ENCODE results near the gene TBCD.

TBCD gene

GRCh38 chr17:82936768-82937171, 184.9 kb downstream of the TBCD start:
- Histone ChIP-seq H3K4me2 (ENCODE audit: low read depth, low read length, poor library complexity, severe bottlenecking) (no peak overlapping the region), H3K79me2 (ENCODE audit: insufficient read depth, low read length) (no peaks in the 10 kb centered on the region), H3K9me2 (replicated peaks; ENCODE audit: insufficient read depth, low read length) (no peaks in the 10 kb centered on the region), H3K9ac (ENCODE audit: low read length) (no peak overlapping the region), H3K36me3 (ENCODE audit: low read length) (no peaks in the 10 kb centered on the region; the same call in 1 of the 2 replicates), H2AFZ (ENCODE audit: low read depth, low read length, severe bottlenecking) (no peak overlapping the region), H3F3A (ENCODE audit: insufficient read depth) (no peaks in the 10 kb centered on the region), H3K27ac (ENCODE audit: low read depth, low read length) (no peak overlapping the region), H3K9me3 (ENCODE audit: insufficient read depth, low read length) (no peaks in the 10 kb centered on the region), H3K27me3 (ENCODE audit: low read length) (no peaks in the 10 kb centered on the region), H4K20me1 (ENCODE audit: low read depth, low read length) (no peaks in the 10 kb centered on the region), H3K4me3 (ENCODE audit: insufficient read depth, low read length, poor library complexity, severe bottlenecking) (no peak overlapping the region)
- no peak for TF ChIP-seq CTCF (IDR thresholded peaks at IDR 0.05; ENCODE audit: insufficient read depth, low read length, poor library complexity, severe bottlenecking)
- TF ChIP-seq EZH2phosphoT487 (conservative IDR thresholded peaks at IDR 0.05; ENCODE audit: low read length) = no peak

GRCh38 chr17:82937411-82938371, 185.8 kb downstream of the TBCD start:
- H4K20me1 ChIP-seq (ENCODE audit: low read depth, low read length) = no peaks in the 10 kb centered on the region
- no peaks in the 10 kb centered on the region; the same call in 1 of the 2 replicates for H3K36me3 ChIP-seq (ENCODE audit: low read length)
- H3K27ac ChIP-seq (ENCODE audit: low read depth, low read length) = no peak overlapping the region
- H3K9me3 ChIP-seq (ENCODE audit: insufficient read depth, low read length) = no peaks in the 10 kb centered on the region
- H3K9ac ChIP-seq (ENCODE audit: low read length) = no peak overlapping the region
- no peak overlapping the region for H2AFZ ChIP-seq (ENCODE audit: low read depth, low read length, severe bottlenecking)
- no peaks in the 10 kb centered on the region for H3K27me3 ChIP-seq (ENCODE audit: low read length)
- no peak for TF ChIP-seq CTCF (IDR thresholded peaks at IDR 0.05; ENCODE audit: insufficient read depth, low read length, poor library complexity, severe bottlenecking)
- TF ChIP-seq EZH2phosphoT487 (conservative IDR thresholded peaks at IDR 0.05; ENCODE audit: low read length) = no peak
- no peak overlapping the region for H3K4me3 ChIP-seq (ENCODE audit: insufficient read depth, low read length, poor library complexity, severe bottlenecking)
- H3K79me2 ChIP-seq (ENCODE audit: insufficient read depth, low read length) = no peaks in the 10 kb centered on the region
- no peak overlapping the region for H3K4me2 ChIP-seq (ENCODE audit: low read depth, low read length, poor library complexity, severe bottlenecking)
- H3K9me2 ChIP-seq (replicated peaks; ENCODE audit: insufficient read depth, low read length) = no peaks in the 10 kb centered on the region
- no peaks in the 10 kb centered on the region for H3F3A ChIP-seq (ENCODE audit: insufficient read depth)

- Histone ChIP-seq H3K9me3 (ENCODE audit: insufficient read depth, low read length) (no peaks in the 10 kb centered on the region), H3K79me2 (ENCODE audit: insufficient read depth, low read length) (no peaks in the 10 kb centered on the region), H3K4me2 (ENCODE audit: low read depth, low read length, poor library complexity, severe bottlenecking) (no peak overlapping the region), H2AFZ (ENCODE audit: low read depth, low read length, severe bottlenecking) (no peak overlapping the region), H3F3A (ENCODE audit: insufficient read depth) (no peaks in the 10 kb centered on the region), H4K20me1 (ENCODE audit: low read depth, low read length) (no peaks in the 10 kb centered on the region), H3K9me2 (replicated peaks; ENCODE audit: insufficient read depth, low read length) (no peaks in the 10 kb centered on the region), H3K4me3 (ENCODE audit: insufficient read depth, low read length, poor library complexity, severe bottlenecking) (no peak overlapping the region), H3K9ac (ENCODE audit: low read length) (no peak overlapping the region), H3K27ac (ENCODE audit: low read depth, low read length) (no peak overlapping the region), H3K36me3 (ENCODE audit: low read length) (no peaks in the 10 kb centered on the region; the same call in 1 of the 2 replicates), H3K27me3 (ENCODE audit: low read length) (no peaks in the 10 kb centered on the region)
- TF ChIP-seq EZH2phosphoT487 (conservative IDR thresholded peaks at IDR 0.05; ENCODE audit: low read length) (no peak), CTCF (IDR thresholded peaks at IDR 0.05; ENCODE audit: insufficient read depth, low read length, poor library complexity, severe bottlenecking) (no peak)
Observed at GRCh38 chr17:82938486-82938872, 186.6 kb downstream of the TBCD start.
